ENCODE results near the gene CHST10. TPM values are rescaled to one million over a fixed set of nuclear protein-coding genes. Genes with fewer than 3 reads are reported as not detected.
"Not testable (repeated sequence)": the region's sequence is repeated elsewhere in the genome, so short reads cannot be mapped to it uniquely, and the experiment has no call there.

CHST10 gene
- polyA plus RNA-seq, 4 donors: 20.8 to 26.6 (median 22.5) TPM

DNA sequence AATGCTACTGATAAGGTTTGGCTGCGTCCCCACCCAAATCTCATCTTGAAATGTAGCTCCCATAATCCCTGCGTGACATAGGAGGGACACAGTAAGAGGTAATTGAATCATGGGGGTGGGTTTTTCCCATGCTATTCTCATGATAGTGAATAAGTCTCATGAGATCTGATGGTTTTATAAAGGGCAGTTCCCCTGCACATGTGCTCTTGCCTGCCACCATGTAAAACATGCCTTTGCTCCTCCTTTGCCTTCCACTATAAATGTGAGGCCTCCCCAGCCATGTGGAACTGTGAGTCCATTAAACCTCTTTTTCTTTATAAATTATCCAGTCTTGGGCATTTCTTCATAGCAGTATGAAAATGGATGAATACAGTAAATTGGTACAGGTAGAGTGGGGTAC is 75.0 kb downstream of the CHST10 start:
- not testable (repeated sequence) for DNase-seq (ENCODE audit: low read depth in 4 of 4, low spot score in 3 of 4)

Other genes starting within 250 kb of the CHST10 start
- 1 to 10 TPM; 3.0 to 5.4 (median 4.1) TPM for gene LONRF2, start 95.2 kb downstream of the CHST10 start, polyA plus RNA-seq (ENCODE audit: insufficient read length in 4 of 4)
- not detected for gene NMS, start 52.8 kb upstream of the CHST10 start, polyA plus RNA-seq (ENCODE audit: insufficient read length in 4 of 4)
- 10 to 100 TPM; 19.9 to 40.4 (median 34.8) TPM for gene PDCL3, start 145.3 kb upstream of the CHST10 start, polyA plus RNA-seq (ENCODE audit: insufficient read length in 4 of 4)

Measured in left renal pelvis (tissue), 4 donors.